Activated B cell treated with CpG ODN at 0.5 μM for 24 hours (primary cell): ENCODE measurements around the gene ZC3H15. TPM values are rescaled to one million over a fixed set of nuclear protein-coding genes. Genes with fewer than 3 reads are reported as not detected.

ENCODE experiments used
- ATAC-seq: fragments of 200-7000 bp; cut with Tn5 transposase; one replicate; pipeline ENCODE4 v1.10.0; 2021; ENCODE audit warnings: low read depth, mild to moderate bottlenecking, moderate library complexity
- CTCF ChIA-PET: fragments of 350-600 bp; sonication (Branson Sonifier 250); formaldehyde crosslinking; loops from one replicate; lab custom pipeline; 2021; ENCODE audit warnings: antibody characterized with exemption; lab: Charles Lee
- POLR2A ChIA-PET: fragments of 350-600 bp; sonication (Branson Sonifier 250); formaldehyde crosslinking; loops from one replicate; lab custom pipeline; 2021; ENCODE audit warnings: antibody characterized with exemption; lab: Charles Lee
- DNase-seq: peaks from one replicate; pipeline ENCODE4 v3.0.0; 2022
- H3K27ac Mint-ChIP-seq: one replicate; pipeline ENCODE4 v1.8.0; 2020; ENCODE audit warnings: mixed read lengths
- H3K27me3 Mint-ChIP-seq: one replicate; pipeline ENCODE4 v1.8.0; 2021; ENCODE audit warnings: mixed read lengths
- H3K36me3 Mint-ChIP-seq: one replicate; pipeline ENCODE4 v1.8.0; 2021; ENCODE audit warnings: low read depth, mixed read lengths
- H3K4me1 Mint-ChIP-seq: one replicate; pipeline ENCODE4 v1.8.0; 2021; ENCODE audit warnings: mixed read lengths
- H3K4me3 Mint-ChIP-seq: one replicate; pipeline ENCODE4 v1.8.0; 2020; ENCODE audit warnings: mild to moderate bottlenecking, mixed read lengths
- H3K9me3 Mint-ChIP-seq: one replicate; pipeline ENCODE4 v1.8.0; 2020; ENCODE audit warnings: mixed read lengths
- intact Hi-C: fragments of 100-400 bp; cut with micrococcal nuclease; formaldehyde crosslinking; loops from one replicate; pipeline ENCODE4 v1.15.1; 2024
- total RNA-seq: library from RNA; stranded (reverse); gene quantifications from 2 replicates; pipeline ENCODE4 v1.2.3, GENCODE V29; 2022
- TF ChIP-seq, protein P1 (sequence below): fragments of 200-600 bp; IDR thresholded peaks from one replicate; pipeline ENCODE4 v1.8.0; 2022; ENCODE audit warnings: antibody characterized with exemption, mild to moderate bottlenecking

ZC3H15 gene
- total RNA-seq, 1 donor from 2014 or later, result 66.4 TPM

- Mint-ChIP-seq H3K4me3 (no peak overlapping the region), H3K9me3 (no peaks in the 10 kb centered on the region), H3K36me3 (peaks cover 82% of the 10 kb centered on the region), H3K4me1 (peaks cover 2% of the 10 kb centered on the region), H3K27ac (no peak overlapping the region), H3K27me3 (no peaks in the 10 kb centered on the region)
- ATAC-seq (no peak), DNase-seq (no peak)
- intact Hi-C loops, result loop anchor here (5.0 kb wide), 1 partner anchor 84 kb away; the partner anchor contains the start of gene ITGAV
- TF ChIP-seq, protein P1, sequence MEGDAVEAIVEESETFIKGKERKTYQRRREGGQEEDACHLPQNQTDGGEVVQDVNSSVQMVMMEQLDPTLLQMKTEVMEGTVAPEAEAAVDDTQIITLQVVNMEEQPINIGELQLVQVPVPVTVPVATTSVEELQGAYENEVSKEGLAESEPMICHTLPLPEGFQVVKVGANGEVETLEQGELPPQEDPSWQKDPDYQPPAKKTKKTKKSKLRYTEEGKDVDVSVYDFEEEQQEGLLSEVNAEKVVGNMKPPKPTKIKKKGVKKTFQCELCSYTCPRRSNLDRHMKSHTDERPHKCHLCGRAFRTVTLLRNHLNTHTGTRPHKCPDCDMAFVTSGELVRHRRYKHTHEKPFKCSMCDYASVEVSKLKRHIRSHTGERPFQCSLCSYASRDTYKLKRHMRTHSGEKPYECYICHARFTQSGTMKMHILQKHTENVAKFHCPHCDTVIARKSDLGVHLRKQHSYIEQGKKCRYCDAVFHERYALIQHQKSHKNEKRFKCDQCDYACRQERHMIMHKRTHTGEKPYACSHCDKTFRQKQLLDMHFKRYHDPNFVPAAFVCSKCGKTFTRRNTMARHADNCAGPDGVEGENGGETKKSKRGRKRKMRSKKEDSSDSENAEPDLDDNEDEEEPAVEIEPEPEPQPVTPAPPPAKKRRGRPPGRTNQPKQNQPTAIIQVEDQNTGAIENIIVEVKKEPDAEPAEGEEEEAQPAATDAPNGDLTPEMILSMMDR, result no peak
- CTCF ChIA-PET, result interaction anchor here (1.0 kb wide), 1 partner anchor 9 kb away, joined by 3 read pairs; no protein-coding TSS in a partner anchor
- POLR2A ChIA-PET, result interaction anchor here (1.6 kb wide), 1 partner anchor 22 kb away, joined by 4 read pairs; the partner anchor contains the start of gene ZC3H15
Measured at GRCh38 chr2:186508263-186508662, 22.2 kb downstream of the ZC3H15 start.

DNA sequence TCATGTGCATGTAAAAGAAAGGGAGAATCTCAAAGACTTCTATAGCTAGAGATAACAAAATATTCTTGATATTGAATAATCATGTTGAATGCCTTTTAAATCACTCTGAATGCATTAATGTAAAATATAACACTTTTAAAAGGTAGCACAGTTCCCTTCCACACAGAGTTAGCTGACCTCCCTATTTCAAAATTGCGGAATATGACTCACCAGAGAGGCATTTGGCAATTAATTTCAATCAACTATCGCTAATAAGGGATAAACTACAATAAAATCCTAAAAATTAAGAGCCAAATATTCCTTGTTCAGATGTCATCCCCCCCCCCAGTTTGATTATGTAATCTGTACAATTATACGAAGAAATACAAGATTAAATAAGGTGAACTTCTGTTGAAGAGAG is 29.3 kb downstream of the ZC3H15 start:
- ChIA-PET CTCF (no interaction called here), POLR2A (no interaction called here)
- ATAC-seq (no peak), DNase-seq (no peak)
- no peaks in the 10 kb centered on the region for H3K4me1 Mint-ChIP-seq
- peaks cover 48% of the 10 kb centered on the region for H3K36me3 Mint-ChIP-seq
- H3K4me3 Mint-ChIP-seq, result no peak overlapping the region
- no peaks in the 10 kb centered on the region for H3K9me3 Mint-ChIP-seq
- TF ChIP-seq, protein P1, result no peak
- H3K27me3 Mint-ChIP-seq, result no peaks in the 10 kb centered on the region
- intact Hi-C loops, result no loop called here
- H3K27ac Mint-ChIP-seq, result no peak overlapping the region

DNA sequence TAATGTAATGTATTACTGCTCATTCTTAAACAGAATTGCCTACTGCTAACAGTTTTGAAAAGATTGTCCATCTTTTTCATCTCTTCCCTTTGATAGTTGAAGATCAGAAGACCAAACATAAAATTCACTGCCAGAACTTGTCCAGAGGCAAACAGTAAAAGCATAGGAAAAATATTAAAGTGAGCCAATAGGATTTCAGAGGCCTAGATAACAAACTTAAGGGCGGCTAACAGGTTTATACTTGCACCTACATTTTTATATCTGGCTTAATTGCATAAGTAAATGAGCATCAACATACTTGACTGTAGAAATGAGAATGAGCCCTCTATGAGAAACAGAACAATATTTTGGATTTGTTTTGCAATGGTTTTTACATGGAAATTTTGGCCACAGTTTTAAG is 30.3 kb downstream of the ZC3H15 start:
- intact Hi-C loops, result no loop called here
- Mint-ChIP-seq H3K36me3 (peaks cover 50% of the 10 kb centered on the region), H3K27me3 (no peaks in the 10 kb centered on the region), H3K4me1 (no peaks in the 10 kb centered on the region), H3K9me3 (no peaks in the 10 kb centered on the region), H3K4me3 (no peak overlapping the region), H3K27ac (no peak overlapping the region)
- ChIA-PET CTCF (no interaction called here), POLR2A (no interaction called here)
- TF ChIP-seq, protein P1, result no peak
- DNase-seq (no peak), ATAC-seq (no peak)

- H3K4me1 Mint-ChIP-seq, result no peaks in the 10 kb centered on the region
- POLR2A ChIA-PET, result no interaction called here
- DNase-seq, result no peak
- no peaks in the 10 kb centered on the region for H3K9me3 Mint-ChIP-seq
- H3K27ac Mint-ChIP-seq, result no peak overlapping the region
- CTCF ChIA-PET, result no interaction called here
- peaks cover 47% of the 10 kb centered on the region for H3K36me3 Mint-ChIP-seq
- intact Hi-C loops, result no loop called here
- ATAC-seq, result no peak
- no peak overlapping the region for H3K4me3 Mint-ChIP-seq
- TF ChIP-seq, protein P1, result no peak
- H3K27me3 Mint-ChIP-seq, result no peaks in the 10 kb centered on the region
Measured at GRCh38 chr2:186517090-186517489, 31.0 kb downstream of the ZC3H15 start.

- intact Hi-C loops, result no loop called here
- POLR2A ChIA-PET, result no interaction called here
- no peak overlapping the region for H3K27ac Mint-ChIP-seq
- peaks cover 43% of the 10 kb centered on the region for H3K36me3 Mint-ChIP-seq
- DNase-seq (no peak), ATAC-seq (no peak)
- no peaks in the 10 kb centered on the region for H3K27me3 Mint-ChIP-seq
- TF ChIP-seq, protein P1, result no peak
- CTCF ChIA-PET, result no interaction called here
- no peaks in the 10 kb centered on the region for H3K9me3 Mint-ChIP-seq
- no peak overlapping the region for H3K4me3 Mint-ChIP-seq
- H3K4me1 Mint-ChIP-seq, result no peaks in the 10 kb centered on the region
Measured at GRCh38 chr2:186518291-186518690, 32.2 kb downstream of the ZC3H15 start.
